Epithelial cell of esophagus (primary cell): ENCODE measurements around the gene ACTA2.

Experiments
- DNase-seq: peaks from one replicate; pipeline ENCODE4 v3.0.0; 2010; ENCODE audit warnings: low read depth
- H3K4me3 ChIP-seq: 2 replicates; pipeline ENCODE4 v1.5.1; 2011; ENCODE audit warnings: mild to moderate bottlenecking, low read length, control low read depth
- CTCF ChIP-seq: IDR thresholded peaks from 2 replicates; pipeline ENCODE4 v1.5.1; 2011; ENCODE audit warnings: low read depth, mild to moderate bottlenecking, low read length, control low read depth, inconsistent platforms; ENCODE audit not compliant: insufficient read depth; ENCODE audit errors: missing control alignments

ACTA2 gene

GRCh38 chr10:88957381-88957780 lies 4.8 kb upstream of the ACTA2 start:
- H3K4me3 ChIP-seq, result no peak overlapping the region

GRCh38 chr10:88954458-88955083 lies 2.0 kb upstream of the ACTA2 start:
- no peak overlapping the region for H3K4me3 ChIP-seq
- TF ChIP-seq CTCF, result no peak
- no peak for DNase-seq

More at GRCh38 chr10:88957381-88957780, 4.8 kb upstream of the ACTA2 start:
- no peak for TF ChIP-seq CTCF
- DNase-seq, result no peak

GRCh38 chr10:88953662-88954061 lies 1.1 kb upstream of the ACTA2 start:
- no peak for TF ChIP-seq CTCF
- DNase-seq, result no peak
- H3K4me3 ChIP-seq, result no peak overlapping the region

GRCh38 chr10:88949912-88950837 lies 2.4 kb downstream of the ACTA2 start:
- no peak for TF ChIP-seq CTCF
- no peak overlapping the region for H3K4me3 ChIP-seq
- DNase-seq, result no peak

GRCh38 chr10:88949051-88949450 lies 3.5 kb downstream of the ACTA2 start:
- H3K4me3 ChIP-seq, result no peak overlapping the region
- TF ChIP-seq CTCF, result no peak
- no peak for DNase-seq

- TF ChIP-seq CTCF, result no peak
Observed at GRCh38 chr10:88946965-88947590, 5.5 kb downstream of the ACTA2 start.

More at GRCh38 chr10:88946965-88947590, 5.5 kb downstream of the ACTA2 start:
- H3K4me3 ChIP-seq, result no peak overlapping the region
- DNase-seq, result no peak
